Muscle of arm (tissue), 12 donors: ENCODE measurements around the gene TAPBP. TPM values are rescaled to one million over a fixed set of nuclear protein-coding genes. Genes with fewer than 3 reads are reported as not detected.

ENCODE experiments used
- polyA plus RNA-seq, 12 donors: library from polyadenylated mRNA; unstranded; fragments of 120-200 nt; gene quantifications; one replicate each; pipeline ENCODE4 v1.2.1, GENCODE V29; 2013; ENCODE audit not compliant: insufficient read length in 12 of 12

Gene TAPBP
- polyA plus RNA-seq, 12 donors: 15.5 to 50.7 (median 21.1) TPM; not detected in 1

Other genes with a start within 250 kb of the TAPBP start
- 10 to 100 TPM in 9 of 12 donors, 1 to 10 TPM in 2, not detected in 1; 7.6 to 44.7 (median 13.9) TPM for gene HLA-DPA1, start 240.4 kb downstream of the TAPBP start, polyA plus RNA-seq
- 10 to 100 TPM in 2 of 12 donors, 1 to 10 TPM in 9, not detected in 1; 2.9 to 29.8 (median 9.0) TPM for gene HLA-DPB1, start 238.1 kb downstream of the TAPBP start, polyA plus RNA-seq
- gene COL11A2, start 121.6 kb downstream of the TAPBP start, polyA plus RNA-seq: 100 to 1,000 TPM in 1 of 12 donors, 10 to 100 TPM in 10, not detected in 1; 32.4 to 120 (median 49.2) TPM
- gene RXRB, start 113.4 kb downstream of the TAPBP start, polyA plus RNA-seq: 10 to 100 TPM in 11 of 12 donors, not detected in 1; 33.8 to 70.0 (median 37.7) TPM
- 100 to 1,000 TPM in 3 of 12 donors, 10 to 100 TPM in 8, not detected in 1; 62.9 to 117 (median 77.6) TPM for gene SLC39A7, start 113.2 kb downstream of the TAPBP start, polyA plus RNA-seq
- 10 to 100 TPM in 5 of 12 donors, 1 to 10 TPM in 6, not detected in 1; 7.8 to 20.2 (median 9.8) TPM for gene HSD17B8, start 109.4 kb downstream of the TAPBP start, polyA plus RNA-seq
- 10 to 100 TPM in 11 of 12 donors, not detected in 1; 25.4 to 54.2 (median 29.2) TPM for gene RING1, start 105.6 kb downstream of the TAPBP start, polyA plus RNA-seq
- gene VPS52, start 42.2 kb downstream of the TAPBP start, polyA plus RNA-seq: 10 to 100 TPM in 11 of 12 donors, not detected in 1; 34.7 to 75.9 (median 45.1) TPM
- 1,000 to 10,000 TPM; 1,205 to 5,224 (median 4,322) TPM for gene RPS18, start 42.0 kb downstream of the TAPBP start, polyA plus RNA-seq
- gene B3GALT4, start 37.0 kb downstream of the TAPBP start, polyA plus RNA-seq: 1 to 10 TPM in 10 of 12 donors, not detected in 2; 1.3 to 3.8 (median 2.0) TPM
- gene WDR46, start 24.8 kb downstream of the TAPBP start, polyA plus RNA-seq: 10 to 100 TPM in 11 of 12 donors, not detected in 1; 38.8 to 63.5 (median 56.3) TPM
- 10 to 100 TPM in 11 of 12 donors, not detected in 1; 35.2 to 61.0 (median 41.7) TPM for gene PFDN6, start 24.5 kb downstream of the TAPBP start, polyA plus RNA-seq
- 10 to 100 TPM in 11 of 12 donors, not detected in 1; 43.6 to 81.3 (median 52.1) TPM for gene RGL2, start 15.1 kb downstream of the TAPBP start, polyA plus RNA-seq
- gene ZBTB22, start 3.7 kb upstream of the TAPBP start, polyA plus RNA-seq: 10 to 100 TPM in 11 of 12 donors, not detected in 1; 10.9 to 35.6 (median 14.3) TPM
- 10 to 100 TPM in 11 of 12 donors, not detected in 1; 26.8 to 51.2 (median 33.1) TPM for gene DAXX, start 8.9 kb upstream of the TAPBP start, polyA plus RNA-seq
- gene KIFC1, start 77.7 kb upstream of the TAPBP start, polyA plus RNA-seq: 10 to 100 TPM in 11 of 12 donors, not detected in 1; 15.2 to 39.0 (median 23.6) TPM
- 10 to 100 TPM in 11 of 12 donors, not detected in 1; 31.9 to 72.5 (median 46.3) TPM for gene PHF1, start 96.9 kb upstream of the TAPBP start, polyA plus RNA-seq
- 100 to 1,000 TPM in 11 of 12 donors, not detected in 1; 106 to 145 (median 118) TPM for gene CUTA, start 104.0 kb upstream of the TAPBP start, polyA plus RNA-seq
- 10 to 100 TPM in 11 of 12 donors, not detected in 1; 12.1 to 41.9 (median 16.6) TPM for gene SYNGAP1, start 106.0 kb upstream of the TAPBP start, polyA plus RNA-seq
- gene ZBTB9, start 140.5 kb upstream of the TAPBP start, polyA plus RNA-seq: 1 to 10 TPM in 11 of 12 donors, not detected in 1; 3.9 to 8.5 (median 6.6) TPM